Upper lobe of left lung (tissue), 6 donors: ENCODE measurements around the gene SRBD1. TPM values are rescaled to one million over a fixed set of nuclear protein-coding genes. Genes with fewer than 3 reads are reported as not detected.
A peak's percentile ranks its signal among the peaks of the same experiment; 100 is the strongest.

Experiments used
- ATAC-seq, 2 donors: fragments of 200-7000 bp; cut with Tn5 transposase; one replicate each; pipeline ENCODE4 v1.9.1; 2022; ENCODE audit warnings: mild to moderate bottlenecking in 2 of 2, moderate library complexity in 2 of 2; ENCODE audit not compliant: low FRiP score in 2 of 2
- DNase-seq, 2 donors: peaks; one replicate each; pipeline ENCODE4 v3.0.0-alpha.2; 2019 to 2020
- H3K27ac ChIP-seq, 4 donors: fragments of 200-600 bp; sonication (generic); one replicate each; pipeline ENCODE4 v1.5.1; 2016 to 2019
- H3K27me3 ChIP-seq, 4 donors: fragments of 200-600 bp; sonication (generic); one replicate each; pipeline ENCODE4 v1.5.1; 2017 to 2019
- H3K36me3 ChIP-seq, 4 donors: fragments of 200-600 bp; sonication (generic); one replicate each; pipeline ENCODE4 v1.5.1; 2016 to 2019
- H3K4me1 ChIP-seq, 4 donors: fragments of 200-600 bp; sonication (generic); one replicate each; pipeline ENCODE4 v1.5.1; 2018 to 2019
- H3K4me3 ChIP-seq, 4 donors: fragments of 200-600 bp; sonication (generic); one replicate each; pipeline ENCODE4 v1.5.1; 2017 to 2019; ENCODE audit warnings: mild to moderate bottlenecking in 2 of 4, moderate library complexity in 1 of 4
- H3K9me3 ChIP-seq, 4 donors: fragments of 200-600 bp; sonication (generic); one replicate each; pipeline ENCODE4 v1.5.1; 2018 to 2019
- EP300 ChIP-seq, 4 donors: sonication (generic); formaldehyde crosslinking; IDR thresholded peaks; one replicate each; pipeline ENCODE4 v1.5.1; 2017; ENCODE audit warnings: antibody characterized with exemption in 4 of 4, control low read depth in 2 of 4
- POLR2A ChIP-seq, 4 donors: fragments of 450-650 bp; IDR thresholded peaks; one replicate each; pipeline ENCODE4 v1.5.1; 2016 to 2017; ENCODE audit warnings: antibody characterized with exemption in 4 of 4, mild to moderate bottlenecking in 2 of 4
- POLR2AphosphoS5 ChIP-seq, 2 donors: sonication (generic); formaldehyde crosslinking; IDR thresholded peaks; one replicate each; pipeline ENCODE4 v1.5.1; 2017; ENCODE audit warnings: antibody characterized with exemption in 2 of 2
- WGBS, 2 donors: methylation state at CpG; one replicate each; pipeline ENCODE4 v1.1.5; 2017 to 2018; 5-methylcytosine and 5-hydroxymethylcytosine counted together
- total RNA-seq, 6 donors: library from RNA; depleted of rRNA in 4 of 6; stranded (reverse); fragments of >200 nt in 4 of 6; gene quantifications; one replicate each; pipeline versions ENCODE4 v1.1.0 to v1.2.1, GENCODE V29; 2016 to 2021
- TF ChIP-seq, protein P1 (sequence below), 6 experiments: fragments of 450-650 bp in 4 of 6; fragments of 200-600 bp in 2 of 6; sonication (generic) in 2 of 6; IDR thresholded peaks; one replicate each; pipeline ENCODE4 v1.5.1; 2016 to 2019; ENCODE audit warnings: antibody characterized with exemption in 6 of 6
- donor health status: DM: no; HTN: no; CAD: no; lungs with moderate emphysema.
- donor health status: DM: no; HTN: yes; CAD: no; lungs with severe emphysema.

The SRBD1 gene
- total RNA-seq, 6 donors from 2014 or later, result 16.4 to 38.3 (median 19.0) TPM

DNA sequence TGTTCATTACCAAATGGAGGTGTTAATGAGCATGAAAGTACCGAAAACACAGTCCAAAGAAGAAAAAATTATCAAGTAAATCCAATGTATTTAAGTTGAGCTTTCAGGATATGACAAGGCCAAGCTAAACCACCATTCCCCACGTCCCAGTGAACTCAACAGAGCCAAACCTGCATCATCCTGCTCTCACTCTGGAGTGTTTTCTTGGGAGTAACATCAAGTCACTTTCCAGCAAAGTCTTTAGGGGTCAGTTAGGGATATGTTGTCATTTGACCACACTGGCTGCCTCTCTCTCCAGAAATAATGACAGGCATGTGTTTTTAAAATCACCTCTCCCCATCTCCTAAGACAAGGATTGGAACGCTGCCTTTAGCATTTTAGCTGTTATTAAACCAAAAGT lies 140.5 kb downstream of the SRBD1 start:
- no peak for DNase-seq
- 71 to 88% methylated on average over 3 of the region's 3 CpGs for WGBS, 2 donors
- ATAC-seq, result peak in 1 of 2 donors; percentile 71
- Histone ChIP-seq H3K27ac (no peak overlapping the region), H3K9me3 (no peaks in the 10 kb centered on the region), H3K4me3 (no peak overlapping the region), H3K36me3 (no peaks in the 10 kb centered on the region), H3K27me3 (no peaks in the 10 kb centered on the region), H3K4me1 (peaks cover 4 to 12% (median 7%) of the 10 kb centered on the region in 4 donors)
- TF ChIP-seq EP300 (IDR thresholded peaks at IDR 0.05), result no peak
- TF ChIP-seq POLR2AphosphoS5 (IDR thresholded peaks at IDR 0.05), result no peak
- no peak for TF ChIP-seq POLR2A (IDR thresholded peaks at IDR 0.05)
- TF ChIP-seq, protein P1, sequence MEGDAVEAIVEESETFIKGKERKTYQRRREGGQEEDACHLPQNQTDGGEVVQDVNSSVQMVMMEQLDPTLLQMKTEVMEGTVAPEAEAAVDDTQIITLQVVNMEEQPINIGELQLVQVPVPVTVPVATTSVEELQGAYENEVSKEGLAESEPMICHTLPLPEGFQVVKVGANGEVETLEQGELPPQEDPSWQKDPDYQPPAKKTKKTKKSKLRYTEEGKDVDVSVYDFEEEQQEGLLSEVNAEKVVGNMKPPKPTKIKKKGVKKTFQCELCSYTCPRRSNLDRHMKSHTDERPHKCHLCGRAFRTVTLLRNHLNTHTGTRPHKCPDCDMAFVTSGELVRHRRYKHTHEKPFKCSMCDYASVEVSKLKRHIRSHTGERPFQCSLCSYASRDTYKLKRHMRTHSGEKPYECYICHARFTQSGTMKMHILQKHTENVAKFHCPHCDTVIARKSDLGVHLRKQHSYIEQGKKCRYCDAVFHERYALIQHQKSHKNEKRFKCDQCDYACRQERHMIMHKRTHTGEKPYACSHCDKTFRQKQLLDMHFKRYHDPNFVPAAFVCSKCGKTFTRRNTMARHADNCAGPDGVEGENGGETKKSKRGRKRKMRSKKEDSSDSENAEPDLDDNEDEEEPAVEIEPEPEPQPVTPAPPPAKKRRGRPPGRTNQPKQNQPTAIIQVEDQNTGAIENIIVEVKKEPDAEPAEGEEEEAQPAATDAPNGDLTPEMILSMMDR (IDR thresholded peaks at IDR 0.05), result no peak

GRCh38 chr2:45469314-45470099 lies 141.6 kb downstream of the SRBD1 start:
- H3K4me1 ChIP-seq, result peaks cover 4 to 12% (median 7%) of the 10 kb centered on the region in 4 donors
- no peaks in the 10 kb centered on the region for H3K36me3 ChIP-seq
- WGBS, 2 donors, result 59 to 65% methylated on average over 2 of the region's 2 CpGs
- TF ChIP-seq, protein P1 (IDR thresholded peaks at IDR 0.05), result no peak
- TF ChIP-seq POLR2A (IDR thresholded peaks at IDR 0.05) (no peak), EP300 (IDR thresholded peaks at IDR 0.05) (no peak), POLR2AphosphoS5 (IDR thresholded peaks at IDR 0.05) (no peak)
- DNase-seq (no peak), ATAC-seq (peak; percentile 74 to 78)
- no peak overlapping the region for H3K4me3 ChIP-seq
- H3K9me3 ChIP-seq, result no peaks in the 10 kb centered on the region
- H3K27me3 ChIP-seq, result no peaks in the 10 kb centered on the region
- H3K27ac ChIP-seq, result peak overlapping the region in 1 of 4 donors; percentile 38

GRCh38 chr2:45468279-45468678 lies 142.8 kb downstream of the SRBD1 start:
- TF ChIP-seq EP300 (IDR thresholded peaks at IDR 0.05), result no peak
- TF ChIP-seq, protein P1 (IDR thresholded peaks at IDR 0.05), result no peak
- TF ChIP-seq POLR2AphosphoS5 (IDR thresholded peaks at IDR 0.05), result no peak
- no peak for TF ChIP-seq POLR2A (IDR thresholded peaks at IDR 0.05)
- 86 to 96% methylated on average over 4 of the region's 4 CpGs for WGBS, 2 donors
- no peak for ATAC-seq

GRCh38 chr2:45466053-45466452 lies 145.0 kb downstream of the SRBD1 start:
- no peaks in the 10 kb centered on the region for H3K36me3 ChIP-seq
- no peak overlapping the region for H3K27ac ChIP-seq
- 44 to 57% methylated on average over 1 of the region's 1 CpG for whole genome bisulfite sequencing, 2 donors
- no peaks in the 10 kb centered on the region for H3K9me3 ChIP-seq
- peaks cover 4 to 12% (median 7%) of the 10 kb centered on the region in 4 donors for H3K4me1 ChIP-seq
- TF ChIP-seq POLR2A (IDR thresholded peaks at IDR 0.05) (no peak), EP300 (IDR thresholded peaks at IDR 0.05) (no peak), POLR2AphosphoS5 (IDR thresholded peaks at IDR 0.05) (no peak)
- TF ChIP-seq, protein P1 (IDR thresholded peaks at IDR 0.05), result no peak
- DNase-seq (no peak), ATAC-seq (no peak)
- H3K4me3 ChIP-seq, result no peak overlapping the region
- no peaks in the 10 kb centered on the region for H3K27me3 ChIP-seq

More at GRCh38 chr2:45468279-45468678, 142.8 kb downstream of the SRBD1 start:
- DNase-seq, result no peak
- Histone ChIP-seq H3K27me3 (no peaks in the 10 kb centered on the region), H3K4me1 (peaks cover 4 to 12% (median 7%) of the 10 kb centered on the region in 4 donors), H3K27ac (no peak overlapping the region), H3K9me3 (no peaks in the 10 kb centered on the region), H3K4me3 (no peak overlapping the region), H3K36me3 (no peaks in the 10 kb centered on the region)
